Left renal pelvis (tissue), 4 donors: ENCODE measurements around the gene PAX8. TPM values are rescaled to one million over a fixed set of nuclear protein-coding genes. Genes with fewer than 3 reads are reported as not detected.

ENCODE experiments used
- DNase-seq, 4 donors: peaks; one replicate each; pipeline ENCODE4 v3.0.0-alpha.2; 2013; ENCODE audit warnings: low read depth in 4 of 4, low spot score in 3 of 4
- polyA plus RNA-seq, 4 donors: library from polyadenylated mRNA; unstranded; fragments of 120-200 nt; gene quantifications; one replicate each; pipeline ENCODE4 v1.2.1, GENCODE V29; 2013; ENCODE audit not compliant: insufficient read length in 4 of 4

PAX8 gene
- polyA plus RNA-seq, 4 donors = 4.3 to 528 (median 285) TPM

DNA sequence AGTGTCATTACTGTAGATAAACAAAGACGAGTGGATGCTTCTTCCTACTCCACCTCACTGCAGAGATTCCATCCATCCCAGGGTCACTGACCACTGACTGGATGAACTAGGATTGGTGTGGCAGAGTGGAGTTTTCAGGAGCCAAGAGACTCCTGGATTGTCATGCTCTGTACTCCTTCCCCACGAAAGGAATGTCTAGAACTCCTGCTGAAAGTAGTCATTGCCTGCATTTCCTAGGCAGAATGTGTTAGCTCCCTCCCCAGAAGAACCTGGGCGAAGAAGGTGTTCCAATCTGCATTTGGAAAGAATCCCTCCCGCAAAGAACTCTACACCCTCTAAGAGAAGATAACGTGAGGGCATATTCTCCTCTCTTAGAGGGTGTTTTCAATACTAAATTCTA is 6.2 kb downstream of the PAX8 start:
- no peak for DNase-seq

DNA sequence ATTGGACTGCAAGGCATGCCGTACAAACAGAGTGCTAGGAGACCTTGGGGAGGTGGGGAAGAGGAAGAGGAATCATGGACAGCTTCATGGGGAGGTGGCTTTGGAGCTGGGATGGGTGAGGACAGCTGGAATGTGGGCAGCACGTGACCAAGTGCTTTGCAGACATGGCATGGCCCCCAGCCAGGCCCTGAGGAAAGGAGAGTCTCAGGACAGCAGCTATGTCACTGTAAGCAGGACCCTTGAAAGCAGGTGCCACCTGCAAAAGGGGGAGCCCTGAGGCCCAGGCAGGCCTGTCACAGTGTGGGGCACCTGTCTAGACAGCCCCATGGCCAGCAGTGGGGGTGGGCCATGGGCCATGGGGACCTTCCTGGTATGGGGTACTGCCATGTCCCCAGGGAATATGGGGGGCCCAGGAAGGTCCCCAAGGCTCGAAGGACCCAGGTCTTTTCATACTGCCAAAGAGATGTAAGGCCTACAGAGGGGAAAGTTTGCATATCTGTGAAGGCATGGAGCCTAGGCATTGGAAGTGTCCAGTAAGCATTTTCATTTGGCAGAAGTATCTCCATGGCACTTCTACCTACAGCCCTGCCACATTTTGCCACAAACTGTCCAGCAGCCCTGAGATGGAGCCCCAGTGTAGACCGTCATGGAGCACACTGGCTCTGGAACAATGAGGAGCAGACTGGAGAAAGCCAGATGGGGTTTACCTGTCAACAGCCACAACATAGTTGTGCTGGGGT is 9.9 kb downstream of the PAX8 start:
- DNase-seq = no peak

GRCh38 chr2:113266431-113266830 is 12.3 kb downstream of the PAX8 start:
- no peak for DNase-seq

- DNase-seq = no peak
Measured at GRCh38 chr2:113264713-113265403, 13.9 kb downstream of the PAX8 start.

GRCh38 chr2:113263546-113263945 is 15.2 kb downstream of the PAX8 start:
- DNase-seq = no peak

DNA sequence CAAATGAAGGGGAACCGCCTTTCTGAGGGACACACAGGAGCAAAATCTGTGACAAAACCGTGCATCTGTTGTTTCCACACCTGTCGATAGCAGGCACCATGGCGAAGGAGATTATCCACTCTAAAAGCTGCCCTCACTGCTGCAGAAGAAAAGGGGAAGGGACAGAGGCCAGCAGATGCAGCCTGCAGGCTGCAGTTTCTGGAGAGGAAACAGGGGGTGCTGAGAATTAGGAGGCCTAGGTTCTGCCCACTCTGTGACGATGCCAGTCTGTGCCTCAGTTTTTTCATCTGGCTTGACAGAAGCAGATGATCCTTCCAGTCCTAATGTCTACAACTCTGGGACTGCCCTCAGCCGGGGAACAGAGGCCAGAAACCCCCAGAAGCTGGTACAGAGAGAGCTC is 17.7 kb downstream of the PAX8 start:
- no peak for DNase-seq

DNA sequence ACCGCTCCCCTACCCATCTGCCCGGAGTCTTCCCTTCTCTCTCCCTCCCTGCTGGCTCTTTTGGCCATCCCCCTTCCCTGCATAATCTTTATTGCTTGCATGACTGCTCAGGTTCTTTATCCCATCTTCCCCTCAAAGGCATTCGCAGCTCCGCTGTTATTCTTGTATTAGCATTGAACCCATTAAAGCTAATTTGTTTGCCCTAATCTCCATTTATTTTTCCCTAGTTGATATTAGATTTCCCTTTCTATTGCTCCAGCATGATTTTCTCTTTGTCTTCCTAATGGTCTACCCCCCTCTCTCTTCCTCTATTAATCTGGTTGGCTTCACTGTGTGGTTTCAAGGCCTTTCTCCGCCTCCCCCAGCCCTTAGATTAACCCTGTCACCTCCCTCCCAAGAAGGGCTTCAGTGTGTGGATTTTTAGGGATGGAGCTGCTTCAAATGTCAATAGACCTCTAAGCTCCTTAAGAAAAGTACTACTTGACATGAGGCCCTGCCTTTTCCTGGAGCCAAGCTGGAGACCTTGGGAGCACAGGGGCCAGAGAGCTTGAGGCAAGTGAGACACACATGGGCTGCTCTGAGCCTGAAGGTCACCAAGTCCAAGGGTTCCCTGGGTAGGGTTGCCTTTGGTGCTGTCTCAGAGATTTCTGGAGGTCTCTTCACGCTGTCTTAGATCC is 20.1 kb downstream of the PAX8 start:
- DNase-seq = no peak

DNA sequence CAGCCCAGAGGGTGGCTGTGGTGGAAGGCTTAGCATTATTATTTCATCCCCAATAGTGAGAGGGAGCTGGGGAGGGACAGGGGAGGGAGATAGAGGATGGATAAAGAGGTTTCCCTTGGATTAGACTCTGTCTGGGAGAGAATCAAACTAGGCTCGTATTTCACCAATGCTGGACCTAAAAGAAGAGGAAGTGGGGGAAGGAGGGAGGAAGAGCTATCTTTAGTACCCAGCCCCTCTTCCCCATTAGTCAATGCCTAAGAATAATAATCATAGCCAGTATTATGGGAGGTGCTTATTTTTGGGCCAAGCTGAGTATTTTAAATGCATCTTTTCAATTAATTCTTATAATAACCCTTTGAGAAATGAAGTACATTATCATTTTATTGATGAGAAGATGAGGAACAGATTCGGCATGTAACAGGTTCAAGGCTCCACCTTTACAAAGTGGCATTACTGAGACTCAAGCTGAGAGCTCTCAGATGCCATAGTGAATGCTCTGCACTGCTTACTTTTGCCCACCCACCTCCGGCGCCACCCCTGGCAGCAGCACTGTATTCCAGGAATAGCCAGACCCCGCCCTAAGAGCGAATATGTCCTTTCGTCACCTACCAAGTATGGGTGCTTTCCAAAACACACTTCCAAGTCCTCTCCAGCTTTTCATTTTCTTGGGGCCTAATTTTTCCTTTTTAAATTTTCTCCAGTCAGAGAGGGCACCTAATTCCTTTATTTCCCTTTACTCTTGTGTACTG is 21.0 kb downstream of the PAX8 start:
- DNase-seq = no peak

DNA sequence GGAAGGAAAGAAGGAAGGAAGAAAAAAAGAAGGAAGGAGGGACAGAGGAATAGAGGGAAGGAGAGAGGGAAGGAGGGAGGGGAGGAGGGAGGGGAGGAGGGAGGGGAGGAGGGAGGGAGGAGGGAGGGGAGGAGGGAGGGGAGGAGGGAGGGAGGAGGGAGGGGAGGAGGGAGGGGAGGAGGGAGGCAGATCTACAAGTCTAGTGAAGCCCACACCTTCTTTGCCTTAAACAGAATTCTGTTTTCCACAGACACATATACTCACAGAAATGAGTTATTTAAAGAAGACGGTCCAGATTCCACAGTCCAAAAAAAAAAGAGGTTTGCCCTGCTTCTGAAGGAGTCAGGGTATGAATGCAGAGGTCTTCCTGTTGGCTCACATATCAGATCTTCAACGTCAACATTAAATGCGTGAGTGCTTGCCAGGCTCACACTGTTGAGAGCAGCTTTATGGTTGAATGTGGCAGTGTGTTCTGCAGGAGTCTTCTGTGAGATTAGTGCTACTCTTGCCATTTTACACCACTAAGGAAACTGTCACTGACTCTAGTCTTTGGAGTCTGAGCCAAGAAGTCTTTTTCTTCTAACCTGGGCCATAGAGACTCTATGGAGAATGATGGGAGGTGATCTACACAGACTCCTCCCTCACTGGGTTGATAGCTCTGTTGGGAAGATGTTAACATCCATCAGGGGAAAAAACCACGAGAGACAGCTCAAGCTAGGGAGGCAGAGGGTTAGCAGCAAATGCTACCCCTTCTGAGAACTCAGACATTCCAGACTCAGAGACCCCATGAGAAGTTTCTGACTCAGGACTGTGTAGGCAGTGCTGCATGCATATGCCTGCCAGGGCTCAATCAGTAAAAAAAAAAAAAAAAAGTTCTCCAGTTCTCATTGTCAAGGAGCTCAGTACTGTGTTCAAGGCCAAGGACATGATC is 23.3 kb downstream of the PAX8 start:
- no peak for DNase-seq

DNA sequence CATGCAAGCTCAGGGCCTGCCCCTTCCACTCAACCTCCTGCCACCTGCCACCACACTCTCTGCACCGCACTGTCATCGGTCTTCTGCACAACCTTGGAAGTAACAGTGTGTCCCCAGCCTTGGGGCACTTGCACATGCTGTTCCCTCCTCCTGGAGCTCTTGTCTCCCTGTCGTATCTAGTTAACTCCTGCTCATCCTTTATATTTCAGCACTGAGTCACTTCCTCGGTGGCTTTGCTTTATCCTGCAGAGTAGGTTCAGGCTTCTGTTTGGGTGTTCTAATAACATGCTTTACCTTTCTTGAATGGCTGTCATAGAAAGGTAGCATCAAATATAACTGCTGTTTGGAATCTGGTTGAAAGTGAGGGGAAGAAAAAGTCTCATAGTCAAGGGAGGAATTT is 25.3 kb downstream of the PAX8 start:
- no peak for DNase-seq

- no peak for DNase-seq
Measured at GRCh38 chr2:113252047-113252590, 26.6 kb downstream of the PAX8 start.

DNA sequence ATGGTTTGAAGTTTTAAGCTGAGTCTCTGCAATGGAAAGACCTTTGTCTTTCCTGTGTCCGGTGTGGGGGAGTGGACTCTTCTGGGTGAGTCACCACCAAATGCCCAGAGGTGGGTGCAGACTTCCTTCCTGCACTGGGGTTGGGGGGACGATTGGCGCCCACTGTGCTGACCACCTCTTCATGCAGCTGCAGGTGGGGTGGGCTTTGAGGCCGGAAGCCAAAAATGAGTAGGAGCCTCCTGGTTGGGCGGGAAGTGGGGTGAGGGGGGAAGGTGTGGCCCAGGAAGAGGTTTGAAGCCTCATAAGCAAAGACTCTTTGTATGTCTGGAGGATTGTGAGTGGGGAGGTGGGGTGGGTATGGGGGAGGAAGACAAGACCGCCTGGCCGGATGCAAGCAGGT is 27.6 kb downstream of the PAX8 start:
- DNase-seq = no peak

DNA sequence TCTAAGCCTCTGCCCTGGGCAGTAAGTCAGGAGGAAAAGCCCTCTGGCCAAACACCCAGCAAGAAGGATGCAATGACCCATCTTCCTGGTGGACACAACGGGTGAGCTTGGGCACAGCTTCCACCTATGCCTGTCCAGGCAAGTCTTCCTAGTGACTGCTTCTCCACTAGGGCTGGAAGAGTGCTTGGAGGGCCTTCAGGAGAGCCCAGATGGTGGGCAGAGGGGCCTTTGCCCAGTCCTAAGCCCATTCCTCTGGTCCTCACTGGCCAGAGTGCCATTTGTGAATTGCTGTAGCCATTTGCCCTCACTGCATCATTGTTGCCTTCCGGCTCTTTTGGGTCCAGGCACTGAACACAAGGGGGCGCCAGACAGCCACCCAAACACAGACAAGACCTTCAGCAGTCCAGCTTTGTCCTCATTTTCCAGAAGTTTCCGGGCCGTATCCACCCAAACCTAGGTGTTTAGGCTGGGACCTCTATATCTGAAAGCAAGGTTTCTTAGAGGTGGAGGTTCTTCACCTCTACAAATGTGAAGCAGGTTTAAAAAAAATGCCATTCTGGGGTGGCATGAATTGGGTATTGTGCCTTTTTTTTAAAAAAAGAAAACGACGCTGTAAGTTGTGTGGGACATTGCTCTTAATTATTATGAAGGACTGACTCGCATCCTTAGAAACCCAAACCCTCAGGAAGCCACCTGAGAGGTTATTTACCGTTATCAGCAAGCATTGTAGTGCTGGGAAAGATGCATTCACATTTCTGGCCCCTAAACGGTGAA is 29.5 kb downstream of the PAX8 start:
- DNase-seq = peak in 1 of 4 donors; percentile 60

DNA sequence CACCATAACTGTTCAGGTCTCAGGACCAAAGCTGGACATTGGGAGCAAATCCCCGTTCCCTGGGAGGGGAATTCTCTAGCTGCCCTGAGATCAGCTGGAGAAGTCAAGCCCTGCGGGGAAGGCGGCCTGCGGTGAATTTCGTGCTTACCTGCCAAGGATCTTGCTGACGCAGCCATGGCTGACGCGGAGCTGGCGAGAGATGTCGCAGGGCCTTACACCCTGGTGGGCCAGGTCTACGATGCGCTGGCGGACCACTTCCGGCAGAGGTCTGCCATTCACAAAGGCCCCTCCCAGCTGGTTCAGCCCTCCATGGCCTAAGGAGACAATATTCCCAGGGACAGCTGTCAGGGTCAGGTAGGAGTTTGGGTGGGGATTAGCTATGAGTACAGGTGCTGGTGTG is 32.1 kb downstream of the PAX8 start:
- DNase-seq = no peak

- no peak for DNase-seq
Measured at GRCh38 chr2:113245276-113245711, 33.4 kb downstream of the PAX8 start.

- DNase-seq = no peak
Measured at GRCh38 chr2:113242327-113242726, 36.4 kb downstream of the PAX8 start.

- DNase-seq = no peak
Measured at GRCh38 chr2:113240915-113241911, 37.5 kb downstream of the PAX8 start.
